Measurements from ENCODE around the gene EXOC1.

The EXOC1 gene

DNA sequence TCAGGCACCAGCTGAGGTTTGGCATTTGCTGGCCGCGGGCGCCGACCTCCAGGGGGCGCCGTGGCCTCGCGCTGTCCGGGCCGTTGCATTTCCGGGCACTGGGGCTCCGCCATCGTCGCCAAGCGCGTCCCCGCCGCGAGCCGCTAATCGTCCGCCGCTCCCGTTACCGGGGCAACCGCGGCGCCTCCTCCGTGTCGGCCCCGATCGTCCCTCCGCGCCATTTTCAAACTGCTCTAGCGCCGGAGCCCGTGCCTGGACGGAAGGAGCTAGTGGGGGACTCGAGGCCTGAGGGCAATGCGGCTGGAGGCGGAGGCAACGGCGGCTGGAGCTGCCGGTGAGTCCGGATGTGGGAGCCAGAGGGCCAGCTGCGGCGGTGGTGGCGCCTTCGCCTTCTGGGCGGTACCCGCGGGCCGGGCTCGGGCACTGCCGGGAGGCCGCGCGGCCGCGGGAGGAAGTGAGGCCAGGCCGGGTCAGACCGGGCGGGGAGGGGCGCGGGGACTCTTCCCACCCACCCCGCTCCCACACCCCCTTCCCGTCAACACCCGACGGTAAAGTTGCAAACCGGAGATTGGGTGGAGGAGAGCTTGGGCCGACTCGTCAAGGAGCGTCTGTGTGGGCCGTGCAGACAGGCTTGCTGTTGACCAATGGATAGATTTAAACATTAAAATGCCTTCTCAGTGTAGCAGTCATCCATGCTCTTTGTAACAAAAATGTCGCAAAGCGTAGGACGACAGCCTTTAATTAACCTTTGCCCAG lies 95.5 kb downstream of the EXOC1 start, which contains the start of gene CEP135:
Gene CEP135, plus strand, starts transcription at position 220 of the 756 bp plus-strand sequence. CDS start 3,186 bp downstream, outside the sequence.
- peaks cover 4% of the 10 kb centered on the region for H3K36me3 ChIP-seq (ENCODE audit: insufficient read depth, low read length)
- peak within 1 kb of the TSS; percentile 97 for H2AFZ ChIP-seq (ENCODE audit: low read length, unreplicated experiment)
- H3K27me3 ChIP-seq (ENCODE audit: insufficient read depth, low read length) = no peaks in the 10 kb centered on the region
- H3K27ac ChIP-seq (ENCODE audit: low read depth, low read length) = peak within 1 kb of the TSS; percentile 100
- H3K4me1 ChIP-seq (ENCODE audit: control insufficient read depth, insufficient read depth, low read length, unreplicated experiment) = peaks cover 17% of the 10 kb centered on the region
- peaks cover 44% of the 10 kb centered on the region for H3K79me2 ChIP-seq (ENCODE audit: control insufficient read depth, insufficient read depth, low read length, unreplicated experiment)
- H3K4me3 ChIP-seq (ENCODE audit: low read depth, low read length) = peak within 1 kb of the TSS; percentile 94

DNA sequence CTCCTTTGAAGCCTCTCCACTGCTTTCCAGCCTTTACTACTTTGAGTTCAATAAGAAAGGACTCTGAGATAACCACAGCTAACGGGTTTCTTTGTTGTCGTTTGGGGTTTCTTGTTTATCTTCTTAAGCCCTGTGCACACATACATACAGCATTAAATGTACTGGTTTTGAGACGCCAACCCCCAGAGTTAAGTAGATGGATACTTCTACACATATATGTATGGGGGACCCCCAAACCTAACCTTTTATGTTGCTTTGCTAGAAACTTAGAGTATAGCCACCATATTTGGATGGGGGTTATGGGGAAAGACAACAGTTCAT lies 96.0 kb downstream of the EXOC1 start:
- Histone ChIP-seq H3K27ac (ENCODE audit: low read depth, low read length) (peak overlapping the region; percentile 100), H2AFZ (ENCODE audit: low read length, unreplicated experiment) (peak overlapping the region; percentile 97), H3K36me3 (ENCODE audit: insufficient read depth, low read length) (peaks cover 9% of the 10 kb centered on the region), H3K4me3 (ENCODE audit: low read depth, low read length) (peak overlapping the region; percentile 94), H3K79me2 (ENCODE audit: control insufficient read depth, insufficient read depth, low read length, unreplicated experiment) (peaks cover 44% of the 10 kb centered on the region), H3K4me1 (ENCODE audit: control insufficient read depth, insufficient read depth, low read length, unreplicated experiment) (peaks cover 17% of the 10 kb centered on the region), H3K27me3 (ENCODE audit: insufficient read depth, low read length) (no peaks in the 10 kb centered on the region)

DNA sequence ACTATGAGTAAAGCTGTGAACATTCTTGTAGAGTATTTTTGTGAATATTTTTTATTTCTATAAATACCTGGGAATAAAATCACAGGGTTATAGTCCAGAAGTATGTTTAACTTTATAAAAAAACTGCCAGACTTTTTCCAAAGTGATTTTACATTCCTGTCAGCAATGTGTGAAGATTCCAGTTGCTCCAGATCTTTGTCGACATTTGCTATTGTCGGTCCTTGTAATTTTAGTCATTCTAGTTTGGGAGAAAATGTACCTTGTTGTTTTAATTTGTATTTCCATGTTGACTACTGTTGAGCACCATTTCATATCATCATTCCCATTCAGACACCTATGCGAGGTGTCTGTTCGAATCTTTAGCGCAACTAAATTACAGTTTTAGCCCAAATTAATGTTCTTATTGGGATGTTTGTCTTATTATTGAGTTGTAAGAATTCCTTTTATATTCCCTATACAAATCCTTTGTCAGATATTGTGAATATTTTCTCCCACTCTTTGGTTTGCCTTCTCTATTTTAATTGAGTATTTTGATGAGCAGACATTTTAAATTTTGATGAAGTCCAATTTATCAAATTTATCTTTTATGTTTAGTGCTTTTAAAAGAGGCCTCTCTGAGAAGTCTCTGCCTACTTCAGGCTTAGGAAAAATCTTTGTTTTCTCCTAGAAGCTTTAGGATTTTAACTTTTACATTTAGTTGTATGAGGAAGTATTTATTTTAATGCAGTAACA lies 97.9 kb downstream of the EXOC1 start:
- peaks cover 17% of the 10 kb centered on the region for H3K4me1 ChIP-seq (ENCODE audit: control insufficient read depth, insufficient read depth, low read length, unreplicated experiment)
- H3K79me2 ChIP-seq (ENCODE audit: control insufficient read depth, insufficient read depth, low read length, unreplicated experiment) = peaks cover 39% of the 10 kb centered on the region
- no peak overlapping the region for H2AFZ ChIP-seq (ENCODE audit: low read length, unreplicated experiment)
- H3K4me3 ChIP-seq (ENCODE audit: low read depth, low read length) = peak overlapping the region; percentile 94; the same call in 1 of the 2 replicates
- peaks cover 6% of the 10 kb centered on the region for H3K36me3 ChIP-seq (ENCODE audit: insufficient read depth, low read length)
- no peak overlapping the region for H3K27ac ChIP-seq (ENCODE audit: low read depth, low read length)
- H3K27me3 ChIP-seq (ENCODE audit: insufficient read depth, low read length) = no peaks in the 10 kb centered on the region
